Measurements from ENCODE around the gene BMERB1. TPM values are rescaled to one million over a fixed set of nuclear protein-coding genes. Genes with fewer than 3 reads are reported as not detected.

The BMERB1 gene
- total and polyA plus RNA-seq, 2 experiments from 2014 or later = 17.3 to 28.1 TPM

GRCh38 chr16:15439102-15439501 lies 4.7 kb downstream of the BMERB1 start:
- Mint-ChIP-seq H3K4me3 (no peak overlapping the region), H3K27ac (no peak overlapping the region), H3K27me3 (ENCODE audit: insufficient read depth, low read depth, poor library complexity) (peaks cover 13% of the 10 kb centered on the region), H3K36me3 (ENCODE audit: low read depth) (no peaks in the 10 kb centered on the region), H3K4me1 (peaks cover 7% of the 10 kb centered on the region), H3K9me3 (no peaks in the 10 kb centered on the region)
- H3K9me2 ChIP-seq (ENCODE audit: insufficient read depth) = no peaks in the 10 kb centered on the region
- H2AFZ ChIP-seq = no peak overlapping the region
- ATAC-seq (no peak), DNase-seq (ENCODE audit: low spot score) (no peak)
- H4K20me1 ChIP-seq (replicated peaks; ENCODE audit: insufficient read depth) = peaks cover 10% of the 10 kb centered on the region; the same call in 1 of the 2 replicates
- H3K4me1 ChIP-seq (ENCODE audit: insufficient read depth) = no peaks in the 10 kb centered on the region
- H3K27ac ChIP-seq (ENCODE audit: low read depth) = no peak overlapping the region
- no peaks in the 10 kb centered on the region for H3K36me3 ChIP-seq (ENCODE audit: insufficient read depth)
- TF ChIP-seq ZNF114 (CRISPR knock-in tag; IDR thresholded peaks at IDR 0.05) = no peak
- H3K27me3 ChIP-seq (ENCODE audit: insufficient read depth) = peaks cover 17% of the 10 kb centered on the region
- H3F3A ChIP-seq (replicated peaks; ENCODE audit: low read depth) = 0 out of 2 replicates have a peak, but pooled peaks cover 3% of the 10 kb centered on the region
- no peak overlapping the region for H3K4me2 ChIP-seq
- H3K79me2 ChIP-seq (replicated peaks; ENCODE audit: insufficient read depth) = peaks cover 56% of the 10 kb centered on the region
- no peak overlapping the region for H3K4me3 ChIP-seq

GRCh38 chr16:15439521-15439920 lies 5.1 kb downstream of the BMERB1 start:
- DNase-seq (ENCODE audit: low spot score) = no peak
- Histone ChIP-seq H3K36me3 (ENCODE audit: insufficient read depth) (no peaks in the 10 kb centered on the region), H3K79me2 (replicated peaks; ENCODE audit: insufficient read depth) (peaks cover 60% of the 10 kb centered on the region), H3K9me2 (ENCODE audit: insufficient read depth) (no peaks in the 10 kb centered on the region), H3F3A (replicated peaks; ENCODE audit: low read depth) (0 out of 2 replicates have a peak, but pooled peaks cover 3% of the 10 kb centered on the region), H3K4me1 (ENCODE audit: insufficient read depth) (no peaks in the 10 kb centered on the region), H2AFZ (no peak overlapping the region), H3K4me2 (no peak overlapping the region), H3K4me3 (no peak overlapping the region), H3K27ac (ENCODE audit: low read depth) (no peak overlapping the region), H3K27me3 (ENCODE audit: insufficient read depth) (peaks cover 17% of the 10 kb centered on the region), H4K20me1 (replicated peaks; ENCODE audit: insufficient read depth) (peaks cover 10% of the 10 kb centered on the region; the same call in 1 of the 2 replicates)
- no peak overlapping the region for H3K4me3 Mint-ChIP-seq
- ATAC-seq = no peak
- H3K27me3 Mint-ChIP-seq (ENCODE audit: insufficient read depth, low read depth, poor library complexity) = peaks cover 11% of the 10 kb centered on the region
- peaks cover 2% of the 10 kb centered on the region; the same call in 1 of the 3 replicates for H3K9me3 Mint-ChIP-seq
- no peaks in the 10 kb centered on the region for H3K36me3 Mint-ChIP-seq (ENCODE audit: low read depth)
- peaks cover 7% of the 10 kb centered on the region for H3K4me1 Mint-ChIP-seq
- H3K27ac Mint-ChIP-seq = no peak overlapping the region
- TF ChIP-seq REST (IDR thresholded peaks at IDR 0.05; ENCODE audit: unreplicated experiment) = no peak
- no peak for TF ChIP-seq ZNF114 (CRISPR knock-in tag; IDR thresholded peaks at IDR 0.05)
- no peak for TF ChIP-seq EZH2 (IDR thresholded peaks at IDR 0.05; ENCODE audit: low read depth, unreplicated experiment)
- no peak for TF ChIP-seq POLR2AphosphoS5 (IDR thresholded peaks at IDR 0.05; ENCODE audit: low read depth)
- TF ChIP-seq ETS1 (IDR thresholded peaks at IDR 0.05) = no peak
- TF ChIP-seq ZNF462 (CRISPR knock-in tag; IDR thresholded peaks at IDR 0.05) = no peak
- no peak for TF ChIP-seq STAT1 (IDR thresholded peaks at IDR 0.05; ENCODE audit: unreplicated experiment)
- TF ChIP-seq NANOG (IDR thresholded peaks at IDR 0.05; ENCODE audit: borderline replicate concordance) = no peak
- no peak for TF ChIP-seq CTCF (conservative IDR thresholded peaks at IDR 0.05; ENCODE audit: low read depth in 2 of 2)
